HepG2 (cell line): ENCODE results near the gene RPS6KC1. TPM values are rescaled to one million over a fixed set of nuclear protein-coding genes. Genes with fewer than 3 reads are reported as not detected.

ENCODE experiments used
- ATAC-seq: fragments of 200-7000 bp; cut with Tn5 transposase; 3 replicates; pipeline ENCODE4 v1.9.1; 2020; ENCODE audit warnings: mild to moderate bottlenecking, moderate library complexity
- BruUV-seq: library from RNA; stranded (reverse); fragments of 400-500 nt; replicated peaks from 2 replicates; lab custom pipeline; 2021; lab: Mats Ljungman, UMichigan
- CTCF ChIA-PET: fragments of 300-600 bp; formaldehyde crosslinking; extraction: SDS; loops from one replicate; lab custom pipeline; 2021; ENCODE audit warnings: low total read pairs, inconsistent platforms, low intra/inter-chr PET ratio; lab: Yijun Ruan, JAX
- POLR2A ChIA-PET: fragments of 350-600 bp; sonication (Branson Sonifier 250); formaldehyde crosslinking; loops from one replicate; lab custom pipeline; 2020; ENCODE audit warnings: antibody characterized with exemption, inconsistent platforms; lab: Yijun Ruan, JAX
- DNase-seq: peaks from one replicate; pipeline ENCODE4 v3.0.0-alpha.2; 2015; ENCODE audit warnings: low spot score
- FAIRE-seq: peaks from 3 replicates; lab custom pipeline; 2011; peaks lifted over from hg19 to GRCh38; lab: Jason Lieb, UNC
- H2AFZ ChIP-seq: one replicate; pipeline ENCODE4 v1.6.1; 2011; ENCODE audit warnings: low read length, inconsistent platforms
- H3K27ac ChIP-seq: fragments of 300-600 bp; 3 replicates; pipeline ENCODE4 v1.8.0; 2011; ENCODE audit warnings: mixed run types, mild to moderate bottlenecking, mixed read lengths, low read length, inconsistent platforms; ENCODE audit not compliant: insufficient read depth; ENCODE audit errors: extremely low read length
- H3K27me3 ChIP-seq, 2 experiments: fragments of 200-600 bp in 1 of 2; 2 replicates in 1 of 2; 3 replicates in 1 of 2; pipeline versions ENCODE4 v1.6.0 to v1.8.0; 2011; ENCODE audit warnings: low read length in 2 of 2, mild to moderate bottlenecking in 2 of 2, moderate library complexity in 2 of 2, inconsistent platforms in 1 of 2; ENCODE audit not compliant: insufficient read depth in 2 of 2, control insufficient read depth in 1 of 2
- H3K36me3 ChIP-seq, 2 experiments: fragments of 200-600 bp in 1 of 2; replicated peaks in 1 of 2; 2 replicates in 1 of 2; 3 replicates in 1 of 2; pipeline versions ENCODE4 v1.5.1 to v1.8.0; 2011; ENCODE audit warnings: low read length in 2 of 2, inconsistent platforms in 1 of 2; ENCODE audit not compliant: insufficient read depth in 2 of 2, control insufficient read depth in 1 of 2
- H3K4me1 ChIP-seq: 2 replicates; pipeline ENCODE4 v1.5.1; 2012; ENCODE audit warnings: low read length, inconsistent platforms; ENCODE audit not compliant: insufficient read depth
- H3K4me2 ChIP-seq: 2 replicates; pipeline ENCODE4 v1.6.0; 2011; ENCODE audit warnings: low read depth, low read length, inconsistent platforms
- H3K4me3 ChIP-seq, 3 experiments: fragments of 200-600 bp in 1 of 3; sonication (generic), shearing (Covaris generic) in 1 of 3; replicated peaks in 1 of 3; 2 replicates each; pipeline ENCODE4 v1.5.1; 2011 to 2016; ENCODE audit warnings: low read length in 3 of 3, inconsistent platforms in 2 of 3, low read depth in 2 of 3, mild to moderate bottlenecking in 2 of 3, control low read depth in 1 of 3, mixed read lengths in 1 of 3; ENCODE audit not compliant: insufficient read depth in 1 of 3
- H3K79me2 ChIP-seq: one replicate; pipeline ENCODE4 v1.6.1; 2011; ENCODE audit warnings: low read length, inconsistent platforms; ENCODE audit not compliant: insufficient read depth
- H3K9ac ChIP-seq: 2 replicates; pipeline ENCODE4 v1.6.0; 2011; ENCODE audit warnings: mild to moderate bottlenecking, low read depth, low read length, inconsistent platforms; ENCODE audit not compliant: insufficient read depth
- H3K9me3 ChIP-seq: 2 replicates; pipeline ENCODE4 v1.5.1; 2012; ENCODE audit warnings: mild to moderate bottlenecking, low read length
- H4K20me1 ChIP-seq: 2 replicates; pipeline ENCODE4 v1.6.0; 2011; ENCODE audit warnings: inconsistent platforms, mild to moderate bottlenecking, low read length, moderate library complexity; ENCODE audit not compliant: insufficient read depth
- GTF2F1 ChIP-seq: fragments of 150-350 bp; IDR thresholded peaks from 2 replicates; pipeline ENCODE4 v1.6.1; 2014; ENCODE audit warnings: low read length
- KLF6 ChIP-seq: IDR thresholded peaks from 2 replicates; pipeline ENCODE4 v1.8.0; 2016; ENCODE audit warnings: missing biosample characterization, missing genetic modification reagents
- NFYB ChIP-seq: sonication (generic); formaldehyde crosslinking; IDR thresholded peaks from 2 replicates; pipeline ENCODE4 v1.4.0; 2020; ENCODE audit warnings: missing genetic modification reagents
- TCF12 ChIP-seq, 2 experiments: fragments of 450-650 bp in 1 of 2; sonication (generic) in 1 of 2; formaldehyde crosslinking in 1 of 2; IDR thresholded peaks; 2 replicates each; pipeline versions ENCODE4 v1.6.1 to v1.8.0; 2017 to 2022; ENCODE audit warnings: antibody characterized with exemption in 1 of 2, mild to moderate bottlenecking in 1 of 2, missing genetic modification reagents in 1 of 2, moderate library complexity in 1 of 2
- ZMYM2 ChIP-seq: sonication (generic); formaldehyde crosslinking; IDR thresholded peaks from 2 replicates; pipeline ENCODE4 v1.8.0; 2022; ENCODE audit warnings: mild to moderate bottlenecking, missing genetic modification reagents
- ZNF160 ChIP-seq: sonication (generic); formaldehyde crosslinking; IDR thresholded peaks from 2 replicates; pipeline ENCODE4 v1.8.0; 2022; ENCODE audit warnings: mild to moderate bottlenecking, inconsistent platforms, missing genetic modification reagents
- ZNF614 ChIP-seq: IDR thresholded peaks from 2 replicates; pipeline ENCODE4 v1.6.1; 2018; ENCODE audit warnings: missing biosample characterization, missing genetic modification reagents, inconsistent platforms, borderline replicate concordance
- WGBS: methylation state at CpG from one replicate; pipeline ENCODE4 v1.1.6; 2017; ENCODE audit warnings: low lambda C conversion rate; 5-methylcytosine and 5-hydroxymethylcytosine counted together
- in situ Hi-C: cut with HindIII; loops from 2 replicates; pipeline ENCODE4 v1.10.0; 2017; ENCODE audit warnings: low pct_unique_long_range_greater_than_20kb; ENCODE audit not compliant: extremely low pct_ligation_motif_present
- intact Hi-C: fragments of 100-400 bp; cut with micrococcal nuclease; formaldehyde crosslinking; loops from one replicate; pipeline ENCODE4 v1.10.0; 2022; ENCODE audit not compliant: unreplicated experiment
- polyA plus RNA-seq, 8 experiments: library from polyadenylated mRNA; depleted of rRNA in 3 of 8; stranded (reverse) in 7 of 8; unstranded in 1 of 8; fragments of >200 nt; fragmentation: Illumina TruSeq in 4 of 8; extraction: Trizol in 4 of 8; gene quantifications; 2 replicates each; pipeline versions ENCODE4 v1.2.1 to v1.2.3, GENCODE V29; 2011 to 2016; ENCODE audit warnings: low read depth in 4 of 8, missing spikeins in 1 of 8, mixed read lengths in 1 of 8; ENCODE audit not compliant: insufficient read depth in 1 of 8
- total RNA-seq, 5 experiments: library from RNA; depleted of rRNA; stranded (reverse); fragments of >200 nt; fragmentation: Illumina TruSeq; extraction: Trizol; gene quantifications; 2 replicates each; pipeline ENCODE4 v1.2.3, GENCODE V29; 2016; ENCODE audit warnings: low read depth in 1 of 5
- TF ChIP-seq, protein P1 (sequence below): sonication (generic); formaldehyde crosslinking; IDR thresholded peaks from 2 replicates; pipeline ENCODE4 v1.4.0; 2020; ENCODE audit warnings: missing genetic modification reagents
- TF ChIP-seq, protein P2 (sequence below): sonication (generic); formaldehyde crosslinking; IDR thresholded peaks from 2 replicates; pipeline ENCODE4 v1.8.0; 2022; ENCODE audit warnings: missing genetic modification reagents, mild to moderate bottlenecking, moderate library complexity, borderline replicate concordance
- TF ChIP-seq, protein P3 (sequence below): sonication (generic); formaldehyde crosslinking; conservative IDR thresholded peaks from 2 replicates; pipeline ENCODE4 v1.8.0; 2022; ENCODE audit warnings: low read depth, missing genetic modification reagents

Gene RPS6KC1
- total and polyA plus RNA-seq, 2 of the 13 experiments (the other 11 are each of a cell fraction or from before 2014, with no cell fraction given) = 11.0 to 25.2 TPM

DNA sequence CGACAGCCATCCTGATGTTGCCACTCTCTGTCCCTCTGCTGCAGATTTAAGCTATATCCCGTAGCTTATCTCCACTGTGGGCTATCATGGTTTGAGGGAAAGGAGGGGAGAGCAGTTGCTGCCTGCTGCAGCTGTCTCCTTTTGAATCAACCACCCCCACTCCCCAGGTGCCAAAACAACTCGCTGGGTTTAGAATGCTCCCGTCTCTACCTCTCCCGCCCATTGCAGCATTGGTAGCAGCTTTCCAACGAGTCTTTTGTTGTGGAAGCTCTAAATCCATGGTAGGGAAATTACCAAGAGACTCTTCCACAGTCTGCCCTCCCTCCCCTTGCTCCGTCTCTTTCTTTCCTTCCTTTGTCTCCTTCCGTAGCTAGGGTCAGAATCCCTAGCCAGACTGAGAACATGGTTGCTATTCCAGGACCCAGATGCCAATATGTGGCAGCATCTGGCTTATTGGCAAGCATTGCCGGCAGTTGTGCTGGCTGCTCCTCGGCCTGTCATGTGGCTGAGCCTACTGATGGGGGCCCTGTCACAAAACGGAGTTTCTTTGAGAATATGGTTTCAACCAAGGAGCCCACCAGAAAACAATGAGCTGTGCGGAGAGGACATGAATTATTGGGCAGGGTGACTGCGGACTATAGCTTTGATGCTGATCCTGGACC is 230.7 kb downstream of the RPS6KC1 start:
- Histone ChIP-seq H4K20me1 (no peaks in the 10 kb centered on the region), H3K27me3 (no peaks in the 10 kb centered on the region), H3K36me3 (no peaks in the 10 kb centered on the region), H3K9ac (no peak overlapping the region), H3K4me2 (no peak overlapping the region), H3K79me2 (no peaks in the 10 kb centered on the region), H3K4me1 (peaks cover 69% of the 10 kb centered on the region), H3K9me3 (no peaks in the 10 kb centered on the region), H2AFZ (no peak overlapping the region), H3K4me3 (no peak overlapping the region), H3K27ac (no peak overlapping the region)
- 95% methylated on average over 13 of the region's 13 CpGs for WGBS
- FAIRE-seq (no peak), DNase-seq (no peak), ATAC-seq (no peak)
- BruUV-seq = no TSS peak
- in situ Hi-C loops = no loop called here
- POLR2A ChIA-PET = no interaction called here
- TF ChIP-seq ZNF160 (CRISPR knock-in tag) = no peak
- TF ChIP-seq ZMYM2 (CRISPR knock-in tag) = no peak
- no peak for TF ChIP-seq KLF6 (CRISPR knock-in tag)
- TF ChIP-seq ZNF614 (CRISPR knock-in tag) = no peak
- no peak for TF ChIP-seq NFYB
- TF ChIP-seq TCF12 (IDR thresholded peaks at IDR 0.05) = no peak
- no peak for TF ChIP-seq TCF12 (CRISPR knock-in tag; IDR thresholded peaks at IDR 0.05)
- TF ChIP-seq, protein P1, sequence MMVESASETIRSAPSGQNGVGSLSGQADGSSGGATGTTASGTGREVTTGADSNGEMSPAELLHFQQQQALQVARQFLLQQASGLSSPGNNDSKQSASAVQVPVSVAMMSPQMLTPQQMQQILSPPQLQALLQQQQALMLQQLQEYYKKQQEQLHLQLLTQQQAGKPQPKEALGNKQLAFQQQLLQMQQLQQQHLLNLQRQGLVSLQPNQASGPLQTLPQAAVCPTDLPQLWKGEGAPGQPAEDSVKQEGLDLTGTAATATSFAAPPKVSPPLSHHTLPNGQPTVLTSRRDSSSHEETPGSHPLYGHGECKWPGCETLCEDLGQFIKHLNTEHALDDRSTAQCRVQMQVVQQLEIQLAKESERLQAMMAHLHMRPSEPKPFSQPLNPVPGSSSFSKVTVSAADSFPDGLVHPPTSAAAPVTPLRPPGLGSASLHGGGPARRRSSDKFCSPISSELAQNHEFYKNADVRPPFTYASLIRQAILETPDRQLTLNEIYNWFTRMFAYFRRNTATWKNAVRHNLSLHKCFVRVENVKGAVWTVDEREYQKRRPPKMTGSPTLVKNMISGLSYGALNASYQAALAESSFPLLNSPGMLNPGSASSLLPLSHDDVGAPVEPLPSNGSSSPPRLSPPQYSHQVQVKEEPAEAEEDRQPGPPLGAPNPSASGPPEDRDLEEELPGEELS = no peak
- TF ChIP-seq, protein P2, sequence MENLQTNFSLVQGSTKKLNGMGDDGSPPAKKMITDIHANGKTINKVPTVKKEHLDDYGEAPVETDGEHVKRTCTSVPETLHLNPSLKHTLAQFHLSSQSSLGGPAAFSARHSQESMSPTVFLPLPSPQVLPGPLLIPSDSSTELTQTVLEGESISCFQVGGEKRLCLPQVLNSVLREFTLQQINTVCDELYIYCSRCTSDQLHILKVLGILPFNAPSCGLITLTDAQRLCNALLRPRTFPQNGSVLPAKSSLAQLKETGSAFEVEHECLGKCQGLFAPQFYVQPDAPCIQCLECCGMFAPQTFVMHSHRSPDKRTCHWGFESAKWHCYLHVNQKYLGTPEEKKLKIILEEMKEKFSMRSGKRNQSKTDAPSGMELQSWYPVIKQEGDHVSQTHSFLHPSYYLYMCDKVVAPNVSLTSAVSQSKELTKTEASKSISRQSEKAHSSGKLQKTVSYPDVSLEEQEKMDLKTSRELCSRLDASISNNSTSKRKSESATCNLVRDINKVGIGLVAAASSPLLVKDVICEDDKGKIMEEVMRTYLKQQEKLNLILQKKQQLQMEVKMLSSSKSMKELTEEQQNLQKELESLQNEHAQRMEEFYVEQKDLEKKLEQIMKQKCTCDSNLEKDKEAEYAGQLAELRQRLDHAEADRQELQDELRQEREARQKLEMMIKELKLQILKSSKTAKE (CRISPR knock-in tag) = no peak
- TF ChIP-seq GTF2F1 = no peak
- TF ChIP-seq, protein P3, sequence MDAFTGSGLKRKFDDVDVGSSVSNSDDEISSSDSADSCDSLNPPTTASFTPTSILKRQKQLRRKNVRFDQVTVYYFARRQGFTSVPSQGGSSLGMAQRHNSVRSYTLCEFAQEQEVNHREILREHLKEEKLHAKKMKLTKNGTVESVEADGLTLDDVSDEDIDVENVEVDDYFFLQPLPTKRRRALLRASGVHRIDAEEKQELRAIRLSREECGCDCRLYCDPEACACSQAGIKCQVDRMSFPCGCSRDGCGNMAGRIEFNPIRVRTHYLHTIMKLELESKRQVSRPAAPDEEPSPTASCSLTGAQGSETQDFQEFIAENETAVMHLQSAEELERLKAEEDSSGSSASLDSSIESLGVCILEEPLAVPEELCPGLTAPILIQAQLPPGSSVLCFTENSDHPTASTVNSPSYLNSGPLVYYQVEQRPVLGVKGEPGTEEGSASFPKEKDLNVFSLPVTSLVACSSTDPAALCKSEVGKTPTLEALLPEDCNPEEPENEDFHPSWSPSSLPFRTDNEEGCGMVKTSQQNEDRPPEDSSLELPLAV (CRISPR knock-in tag) = no peak
- CTCF ChIA-PET = no interaction called here
- intact Hi-C loops = no loop called here
